GM15510 (cell line): Measurements from ENCODE around the gene ZNF366.

Experiments used
- POLR2A ChIP-seq: IDR thresholded peaks from 3 replicates; pipeline ENCODE4 v1.6.1; 2011; ENCODE audit warnings: borderline replicate concordance; ENCODE audit not compliant: insufficient read length; ENCODE audit errors: extremely low read depth

The ZNF366 gene

GRCh38 chr5:72465601-72466563 lies 41.3 kb downstream of the ZNF366 start:
- TF ChIP-seq POLR2A, result peak; percentile 12

- no peak for TF ChIP-seq POLR2A
These were observed 42.1 kb downstream of the ZNF366 start for GRCh38 chr5:72465066-72465465.

DNA sequence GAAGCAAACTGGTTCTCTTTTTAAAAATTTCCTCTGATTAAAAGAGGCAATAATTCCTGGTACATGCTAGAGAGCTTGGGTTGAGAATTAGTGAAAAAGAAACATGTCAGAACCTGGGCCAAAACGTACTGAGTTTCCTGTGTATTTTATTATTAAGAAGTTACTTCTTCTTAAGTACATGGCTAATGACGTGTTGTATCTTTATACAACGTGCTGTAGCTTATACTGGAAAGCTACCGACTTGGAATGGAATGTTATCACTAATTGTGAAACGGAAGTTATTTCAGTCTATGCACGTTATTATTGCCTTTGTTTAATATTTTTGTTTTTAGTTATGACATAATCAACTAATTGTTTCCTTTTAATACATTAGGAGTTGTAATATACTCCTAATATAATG lies 43.1 kb downstream of the ZNF366 start:
- no peak for TF ChIP-seq POLR2A

GRCh38 chr5:72463449-72464052 lies 43.7 kb downstream of the ZNF366 start:
- TF ChIP-seq POLR2A, result no peak

GRCh38 chr5:72460413-72460812 lies 46.8 kb downstream of the ZNF366 start:
- no peak for TF ChIP-seq POLR2A

DNA sequence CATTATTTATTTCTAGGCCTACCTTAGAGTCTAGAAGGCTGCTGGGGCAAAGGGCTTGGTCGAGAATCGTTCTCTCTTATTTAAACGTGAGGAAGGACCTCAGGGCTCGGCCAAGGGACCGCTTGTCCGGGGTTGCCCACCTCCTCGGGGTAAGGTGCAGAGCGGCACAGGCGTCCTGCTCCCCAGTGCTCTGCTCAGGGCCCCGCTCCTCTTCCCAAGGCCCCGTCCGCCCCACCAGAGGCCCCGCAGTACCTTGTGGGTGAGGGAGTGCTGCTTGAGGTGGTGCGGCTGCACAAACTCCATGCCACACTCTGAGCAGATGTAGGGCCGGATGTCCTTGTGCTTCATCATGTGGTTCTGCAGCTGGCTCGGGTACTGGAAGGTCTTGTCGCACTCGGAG lies 47.3 kb downstream of the ZNF366 start:
- no peak for TF ChIP-seq POLR2A

DNA sequence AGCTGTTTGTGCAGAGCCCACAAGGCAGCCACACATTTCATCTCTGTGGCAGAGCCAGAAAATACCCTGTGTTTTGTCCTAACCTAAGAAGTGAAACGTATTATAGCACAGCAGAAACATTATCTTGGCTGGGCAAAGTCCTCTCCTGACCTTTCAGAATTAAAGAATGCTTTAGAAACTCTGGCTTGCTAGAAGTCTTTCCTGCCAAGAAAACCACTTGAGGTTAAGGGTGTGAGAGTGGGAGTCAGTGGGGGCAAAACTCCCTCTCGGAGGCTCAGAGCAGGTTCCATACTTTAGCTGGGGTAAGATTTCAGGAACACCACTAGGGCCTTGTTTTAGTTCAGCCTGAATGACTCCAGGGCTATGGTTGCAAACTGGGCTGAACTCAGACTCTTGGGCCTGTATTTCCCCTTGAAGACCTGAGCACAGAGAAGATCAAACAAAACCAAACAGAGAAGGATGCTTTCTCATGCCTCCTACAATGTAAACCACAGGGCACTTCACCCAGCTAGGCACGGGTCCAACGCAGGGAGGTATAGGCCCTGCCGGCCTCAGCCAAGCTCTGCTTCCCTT lies 48.0 kb downstream of the ZNF366 start:
- TF ChIP-seq POLR2A, result no peak

GRCh38 chr5:72458407-72458806 lies 48.8 kb downstream of the ZNF366 start:
- TF ChIP-seq POLR2A, result no peak

DNA sequence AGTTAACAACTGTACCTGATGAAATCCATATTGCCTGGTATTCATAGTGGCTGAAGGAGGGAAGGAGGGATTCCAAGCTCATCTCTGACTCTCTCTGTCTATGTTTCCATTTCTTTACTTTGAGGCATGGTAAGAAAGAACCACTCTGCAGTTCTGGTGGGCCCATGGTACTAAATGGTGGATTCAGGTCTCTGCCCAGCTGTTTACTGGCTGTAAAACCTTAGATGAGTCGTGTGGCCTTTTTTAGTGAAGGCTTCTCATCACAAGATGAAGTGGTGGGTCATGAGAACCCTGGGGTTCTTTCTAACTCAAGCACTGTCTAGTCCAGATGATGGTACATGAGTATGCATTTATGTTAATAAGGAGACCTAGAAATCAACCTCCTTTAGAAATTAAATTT lies 49.7 kb downstream of the ZNF366 start:
- TF ChIP-seq POLR2A, result no peak

DNA sequence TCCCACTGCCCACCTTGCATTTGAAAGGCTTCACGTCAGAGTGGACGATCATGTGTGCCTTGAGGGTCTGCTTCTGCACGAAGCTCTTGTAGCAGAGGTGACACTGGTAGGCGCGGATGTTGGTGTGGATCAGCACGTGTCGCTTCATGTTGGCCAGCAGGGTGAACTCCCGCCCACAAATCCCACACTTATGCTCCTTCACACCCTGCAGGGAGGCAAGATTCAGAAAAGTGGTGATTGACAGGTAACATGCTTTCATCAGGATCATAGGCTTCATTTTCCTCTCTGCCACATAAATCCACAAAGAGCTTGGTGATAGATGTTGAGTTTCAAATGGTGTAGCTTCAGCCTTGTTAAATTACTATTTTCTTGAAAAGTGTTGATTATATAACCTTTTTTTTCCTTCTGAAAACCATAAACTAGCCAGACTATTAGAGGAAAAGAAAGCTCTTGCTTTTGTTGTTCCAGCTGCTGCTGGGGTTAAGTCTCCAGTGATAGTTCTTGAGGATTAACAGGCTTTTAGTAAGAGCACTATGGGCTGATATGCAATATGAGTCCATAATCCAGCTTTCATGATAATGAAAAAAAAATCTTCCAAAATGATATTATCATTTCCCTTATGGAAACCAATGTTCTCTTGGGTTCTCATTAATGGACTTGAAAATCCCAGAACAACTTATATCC lies 50.7 kb downstream of the ZNF366 start:
- TF ChIP-seq POLR2A, result no peak

GRCh38 chr5:72455476-72455875 lies 51.7 kb downstream of the ZNF366 start:
- no peak for TF ChIP-seq POLR2A

DNA sequence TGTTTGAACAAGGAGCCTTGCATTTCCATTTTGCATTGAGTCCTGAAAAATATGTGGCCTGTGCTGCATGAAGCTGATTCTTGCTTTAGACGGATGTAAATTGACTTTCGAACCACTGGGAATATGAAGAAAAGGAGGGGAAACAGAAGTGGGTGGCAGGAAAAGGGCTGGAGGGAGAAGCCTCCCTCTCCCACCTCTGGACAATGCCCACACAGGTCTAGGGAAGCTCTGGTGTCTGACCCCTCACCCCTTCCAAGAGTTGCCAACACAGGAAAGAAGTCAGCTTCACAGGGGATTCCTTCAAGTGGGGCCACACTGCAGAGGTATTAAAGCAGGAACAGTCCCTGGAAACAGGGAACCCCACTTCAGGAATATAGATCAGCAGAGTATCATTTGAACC lies 52.2 kb downstream of the ZNF366 start:
- TF ChIP-seq POLR2A, result no peak

- no peak for TF ChIP-seq POLR2A
These were observed 53.9 kb downstream of the ZNF366 start for GRCh38 chr5:72453246-72453775.

DNA sequence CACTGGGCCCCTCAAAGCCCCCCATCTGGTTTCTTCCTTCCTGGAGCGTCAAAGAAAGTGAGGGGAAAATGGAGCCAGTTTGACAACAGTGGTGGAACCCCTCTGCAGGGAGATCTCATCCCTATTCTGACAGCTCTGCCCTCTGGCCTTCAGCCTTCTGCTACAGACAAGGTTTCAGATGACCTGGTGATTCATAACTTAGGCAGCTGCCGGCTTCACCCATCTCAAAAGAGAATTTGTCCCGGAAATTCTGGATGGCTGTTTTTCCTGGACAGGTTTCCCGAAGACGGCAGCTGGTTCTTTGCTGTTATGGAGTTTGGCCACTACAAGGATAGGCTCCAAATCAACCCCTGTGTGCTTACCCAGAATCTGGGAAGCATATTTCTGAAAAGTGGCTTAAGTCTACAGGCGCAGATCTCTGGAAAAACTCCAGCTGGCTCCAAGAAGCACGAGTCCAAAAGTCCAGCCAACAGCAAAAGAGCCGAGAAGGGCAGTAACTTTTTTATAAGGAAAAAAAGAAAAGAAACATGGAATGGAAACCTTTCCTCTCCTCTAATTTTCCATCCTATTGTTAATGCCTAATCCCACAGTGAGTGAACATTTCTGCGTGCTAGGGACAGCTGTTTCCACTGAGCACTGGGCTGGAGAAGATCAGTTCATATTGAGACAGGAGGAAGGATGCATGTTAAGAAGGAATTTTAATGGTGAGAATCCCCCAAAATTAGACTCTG lies 54.5 kb downstream of the ZNF366 start:
- no peak for TF ChIP-seq POLR2A
